Measurements from ENCODE around the gene STARD3NL. TPM values are rescaled to one million over a fixed set of nuclear protein-coding genes. Genes with fewer than 3 reads are reported as not detected.

STARD3NL gene
- total and polyA plus RNA-seq, 2 experiments from 2014 or later: 64.0 to 68.1 TPM

GRCh38 chr7:38182450-38182849 is 4.4 kb downstream of the STARD3NL start:
- Histone ChIP-seq H3K4me1 (ENCODE audit: insufficient read depth) (peaks cover 47% of the 10 kb centered on the region), H3K27ac (no peak overlapping the region), H3K9me2 (ENCODE audit: insufficient read depth) (no peaks in the 10 kb centered on the region), H3K9ac (no peak overlapping the region), H3K4me2 (ENCODE audit: unreplicated experiment) (no peak overlapping the region), H2AFZ (no peak overlapping the region), H3F3A (ENCODE audit: insufficient read depth) (peaks cover 26% of the 10 kb centered on the region), H3K36me3 (ENCODE audit: low read depth) (no peaks in the 10 kb centered on the region), H3K4me3 (no peak overlapping the region), H3K9me3 (ENCODE audit: low read depth) (no peaks in the 10 kb centered on the region), H4K20me1 (ENCODE audit: insufficient read depth) (no peaks in the 10 kb centered on the region), H3K27me3 (replicated peaks; ENCODE audit: insufficient read depth) (no peaks in the 10 kb centered on the region), H3K79me2 (ENCODE audit: insufficient read depth) (peaks cover 88% of the 10 kb centered on the region)
- DNase-seq: no peak
- in situ Hi-C loops (cut with MboI): no loop called here
- TF ChIP-seq EZH2phosphoT487 (IDR thresholded peaks at IDR 0.05; ENCODE audit: insufficient read depth, low read depth) (no peak), EZH2 (IDR thresholded peaks at IDR 0.05; ENCODE audit: insufficient read depth, poor library complexity, severe bottlenecking) (no peak)
- WGBS, 2 experiments (ENCODE audit: low coverage in 1 of 2, low lambda C conversion rate in 2 of 2, missing lambda C conversion rate in 2 of 2): 97 to 100% methylated on average over 1 of the region's 1 CpG

GRCh38 chr7:38185395-38186307 is 7.6 kb downstream of the STARD3NL start:
- 89 to 91% methylated on average over 6 of the region's 6 CpGs for WGBS, 2 experiments (ENCODE audit: low coverage in 1 of 2, low lambda C conversion rate in 2 of 2, missing lambda C conversion rate in 2 of 2)
- no peaks in the 10 kb centered on the region for H3K9me3 ChIP-seq (ENCODE audit: low read depth)
- H3K9ac ChIP-seq: no peak overlapping the region
- peaks cover 98% of the 10 kb centered on the region for H3K79me2 ChIP-seq (ENCODE audit: insufficient read depth)
- H3K36me3 ChIP-seq (ENCODE audit: low read depth): no peaks in the 10 kb centered on the region
- no peaks in the 10 kb centered on the region for H3K9me2 ChIP-seq (ENCODE audit: insufficient read depth)
- H3K27me3 ChIP-seq (replicated peaks; ENCODE audit: insufficient read depth): no peaks in the 10 kb centered on the region
- H3K4me2 ChIP-seq (ENCODE audit: unreplicated experiment): no peak overlapping the region
- H4K20me1 ChIP-seq (ENCODE audit: insufficient read depth): no peaks in the 10 kb centered on the region
- peak; percentile 7 for DNase-seq
- no peak overlapping the region for H3K27ac ChIP-seq
- in situ Hi-C loops (cut with MboI): no loop called here
- no peak for TF ChIP-seq EZH2 (IDR thresholded peaks at IDR 0.05; ENCODE audit: insufficient read depth, poor library complexity, severe bottlenecking)
- H3K4me1 ChIP-seq (ENCODE audit: insufficient read depth): peaks cover 55% of the 10 kb centered on the region
- peaks cover 23% of the 10 kb centered on the region; the same call in 1 of the 2 replicates for H3F3A ChIP-seq (ENCODE audit: insufficient read depth)
- no peak overlapping the region for H3K4me3 ChIP-seq
- no peak overlapping the region for H2AFZ ChIP-seq

- peak overlapping the region; percentile 14; the same call in 1 of the 2 replicates for H3K4me3 ChIP-seq
- no peaks in the 10 kb centered on the region for H3K36me3 ChIP-seq (ENCODE audit: low read depth)
- H2AFZ ChIP-seq: no peak overlapping the region
- no peak overlapping the region; the same call in 1 of the 2 replicates for H3K9ac ChIP-seq
- H3F3A ChIP-seq (ENCODE audit: insufficient read depth): peaks cover 23% of the 10 kb centered on the region; the same call in 1 of the 2 replicates
- WGBS, 2 experiments (ENCODE audit: low coverage in 1 of 2, low lambda C conversion rate in 2 of 2, missing lambda C conversion rate in 2 of 2): 35 to 36% methylated on average over 4 of the region's 4 CpGs
- peak; percentile 83 for DNase-seq
- no peaks in the 10 kb centered on the region for H3K27me3 ChIP-seq (replicated peaks; ENCODE audit: insufficient read depth)
- H3K27ac ChIP-seq: peak overlapping the region; percentile 53
- H3K79me2 ChIP-seq (ENCODE audit: insufficient read depth): peaks cover 98% of the 10 kb centered on the region
- in situ Hi-C loops (cut with MboI): no loop called here
- H3K9me3 ChIP-seq (ENCODE audit: low read depth): no peaks in the 10 kb centered on the region
- H3K4me2 ChIP-seq (ENCODE audit: unreplicated experiment): no peak overlapping the region
- H3K9me2 ChIP-seq (ENCODE audit: insufficient read depth): no peaks in the 10 kb centered on the region
- TF ChIP-seq EZH2 (IDR thresholded peaks at IDR 0.05; ENCODE audit: insufficient read depth, poor library complexity, severe bottlenecking) (no peak), EZH2phosphoT487 (IDR thresholded peaks at IDR 0.05; ENCODE audit: insufficient read depth, low read depth) (no peak)
- peaks cover 49% of the 10 kb centered on the region for H3K4me1 ChIP-seq (ENCODE audit: insufficient read depth)
- H4K20me1 ChIP-seq (ENCODE audit: insufficient read depth): no peaks in the 10 kb centered on the region
Measured at GRCh38 chr7:38186593-38187314, 8.7 kb downstream of the STARD3NL start.

- H3F3A ChIP-seq (ENCODE audit: insufficient read depth): peaks cover 23% of the 10 kb centered on the region; the same call in 1 of the 2 replicates
- 0 out of 2 replicates have a peak, but pooled peaks cover 3% of the 10 kb centered on the region for H3K36me3 ChIP-seq (ENCODE audit: low read depth)
- H3K4me3 ChIP-seq: no peak overlapping the region
- no peaks in the 10 kb centered on the region for H3K9me2 ChIP-seq (ENCODE audit: insufficient read depth)
- H3K9me3 ChIP-seq (ENCODE audit: low read depth): no peaks in the 10 kb centered on the region
- H2AFZ ChIP-seq: no peak overlapping the region
- H4K20me1 ChIP-seq (ENCODE audit: insufficient read depth): no peaks in the 10 kb centered on the region
- H3K27ac ChIP-seq: no peak overlapping the region
- peaks cover 98% of the 10 kb centered on the region for H3K79me2 ChIP-seq (ENCODE audit: insufficient read depth)
- no peaks in the 10 kb centered on the region for H3K27me3 ChIP-seq (replicated peaks; ENCODE audit: insufficient read depth)
- DNase-seq: no peak
- no peak overlapping the region for H3K9ac ChIP-seq
- H3K4me1 ChIP-seq (ENCODE audit: insufficient read depth): peaks cover 49% of the 10 kb centered on the region
- in situ Hi-C loops (cut with MboI): no loop called here
- H3K4me2 ChIP-seq (ENCODE audit: unreplicated experiment): no peak overlapping the region
- 85% methylated on average over 7 of the region's 7 CpGs for WGBS, 2 experiments (ENCODE audit: low coverage in 1 of 2, low lambda C conversion rate in 2 of 2, missing lambda C conversion rate in 2 of 2)
- TF ChIP-seq EZH2phosphoT487 (IDR thresholded peaks at IDR 0.05; ENCODE audit: insufficient read depth, low read depth) (no peak), EZH2 (IDR thresholded peaks at IDR 0.05; ENCODE audit: insufficient read depth, poor library complexity, severe bottlenecking) (no peak)
Measured at GRCh38 chr7:38187794-38188440, 9.9 kb downstream of the STARD3NL start.

Measured in GM23248 (cell line).